NCI-H1436 treated with DMSO at 0.1 percent for 48 hours (cell line): Measurements from ENCODE around the gene PGBD5.

Experiments
- DNase-seq: peaks from one replicate; lab custom pipeline; 2025; lab: John Stamatoyannopoulos, UW

The PGBD5 gene

GRCh38 chr1:230278871-230279582, 147.1 kb downstream of the PGBD5 start:
- DNase-seq, result no peak

GRCh38 chr1:230278376-230278775, 147.8 kb downstream of the PGBD5 start:
- no peak for DNase-seq

GRCh38 chr1:230277201-230278025, 148.7 kb downstream of the PGBD5 start:
- DNase-seq, result no peak

GRCh38 chr1:230276401-230276800, 149.7 kb downstream of the PGBD5 start:
- no peak for DNase-seq

GRCh38 chr1:230274254-230274653, 151.9 kb downstream of the PGBD5 start:
- DNase-seq, result no peak

GRCh38 chr1:230273141-230273710, 152.9 kb downstream of the PGBD5 start:
- DNase-seq, result no peak

- DNase-seq, result no peak
Measured at GRCh38 chr1:230272557-230272956, 153.6 kb downstream of the PGBD5 start.

GRCh38 chr1:230271300-230272035, 154.7 kb downstream of the PGBD5 start:
- no peak for DNase-seq

GRCh38 chr1:230270559-230271281, 155.4 kb downstream of the PGBD5 start:
- DNase-seq, result peak; percentile 33

- DNase-seq, result no peak
Measured at GRCh38 chr1:230270185-230270558, 156.0 kb downstream of the PGBD5 start.

GRCh38 chr1:230268371-230269170, 157.6 kb downstream of the PGBD5 start:
- peak; percentile 70 for DNase-seq

- DNase-seq, result no peak
Measured at GRCh38 chr1:230267338-230268065, 158.6 kb downstream of the PGBD5 start.

- no peak for DNase-seq
Measured at GRCh38 chr1:230266456-230266855, 159.7 kb downstream of the PGBD5 start.

- DNase-seq, result no peak
Measured at GRCh38 chr1:230265200-230266115, 160.7 kb downstream of the PGBD5 start.
